ENCODE measurements around the gene TRAFD1.

DNA sequence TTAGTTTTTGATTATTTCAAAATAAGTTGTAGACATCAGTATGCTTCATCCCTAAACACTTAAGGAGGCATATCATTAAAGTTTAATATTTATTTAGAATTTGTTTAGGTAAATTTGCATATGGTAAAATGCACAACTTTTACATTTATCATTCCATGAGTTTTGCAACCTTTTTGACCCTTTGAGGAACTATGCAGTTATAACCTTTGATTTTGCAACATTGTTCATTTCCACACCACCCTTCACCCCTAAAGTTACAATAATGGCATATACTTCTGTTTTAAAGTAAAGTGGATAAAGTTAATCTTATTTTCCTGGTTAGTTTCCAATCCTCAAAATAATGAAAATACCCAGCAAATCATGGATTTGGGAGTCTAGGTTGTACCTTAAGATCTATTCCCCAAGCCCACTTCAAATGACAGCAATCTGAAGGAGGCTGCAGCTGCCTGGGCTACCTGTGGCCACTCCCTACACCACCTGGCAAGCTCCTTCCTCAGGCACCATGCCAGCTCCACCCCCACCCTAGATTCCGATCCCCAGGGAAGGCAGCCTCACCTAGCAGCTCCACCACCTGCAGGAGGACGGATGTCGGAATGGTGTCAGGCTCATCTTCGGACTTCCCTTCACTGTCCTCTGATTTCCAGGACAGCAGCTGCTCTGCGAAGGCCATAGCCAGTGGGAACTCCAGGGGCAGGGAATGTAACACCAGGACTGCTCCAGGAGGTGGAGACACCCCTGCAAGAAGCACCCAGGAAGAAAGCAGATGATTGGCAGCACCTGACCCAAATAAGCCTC, 65.1 kb downstream of the TRAFD1 start:
- TF ChIP-seq, protein P1, sequence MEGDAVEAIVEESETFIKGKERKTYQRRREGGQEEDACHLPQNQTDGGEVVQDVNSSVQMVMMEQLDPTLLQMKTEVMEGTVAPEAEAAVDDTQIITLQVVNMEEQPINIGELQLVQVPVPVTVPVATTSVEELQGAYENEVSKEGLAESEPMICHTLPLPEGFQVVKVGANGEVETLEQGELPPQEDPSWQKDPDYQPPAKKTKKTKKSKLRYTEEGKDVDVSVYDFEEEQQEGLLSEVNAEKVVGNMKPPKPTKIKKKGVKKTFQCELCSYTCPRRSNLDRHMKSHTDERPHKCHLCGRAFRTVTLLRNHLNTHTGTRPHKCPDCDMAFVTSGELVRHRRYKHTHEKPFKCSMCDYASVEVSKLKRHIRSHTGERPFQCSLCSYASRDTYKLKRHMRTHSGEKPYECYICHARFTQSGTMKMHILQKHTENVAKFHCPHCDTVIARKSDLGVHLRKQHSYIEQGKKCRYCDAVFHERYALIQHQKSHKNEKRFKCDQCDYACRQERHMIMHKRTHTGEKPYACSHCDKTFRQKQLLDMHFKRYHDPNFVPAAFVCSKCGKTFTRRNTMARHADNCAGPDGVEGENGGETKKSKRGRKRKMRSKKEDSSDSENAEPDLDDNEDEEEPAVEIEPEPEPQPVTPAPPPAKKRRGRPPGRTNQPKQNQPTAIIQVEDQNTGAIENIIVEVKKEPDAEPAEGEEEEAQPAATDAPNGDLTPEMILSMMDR (IDR thresholded peaks at IDR 0.05; ENCODE audit: borderline replicate concordance, extremely low read depth, low read length, poor library complexity, severe bottlenecking), result no peak
- no peak for TF ChIP-seq EZH2 (IDR thresholded peaks at IDR 0.05; ENCODE audit: borderline replicate concordance, low read depth, low read length, severe bottlenecking)

Data from DND-41 (cell line).